Hematopoietic multipotent progenitor cell treated with erythropoietin and hydrocortisone succinate and interleukin-3 and kit ligand, for 6 days (in vitro differentiated cells): Measurements from ENCODE around the gene SGMS1.
"Not testable (repeated sequence)": the region's sequence is repeated elsewhere in the genome, so short reads cannot be mapped to it uniquely, and the experiment has no call there.

Source experiments
- DNase-seq: peaks from one replicate; pipeline ENCODE4 v3.0.0-alpha.2; 2015

SGMS1 gene

GRCh38 chr10:50388181-50388580 is 235.6 kb downstream of the SGMS1 start:
- no peak for DNase-seq

GRCh38 chr10:50387732-50388073 is 236.1 kb downstream of the SGMS1 start:
- no peak for DNase-seq

GRCh38 chr10:50387007-50387731 is 236.6 kb downstream of the SGMS1 start:
- DNase-seq: no peak

- no peak for DNase-seq
Measured at GRCh38 chr10:50385624-50386023, 238.1 kb downstream of the SGMS1 start.

GRCh38 chr10:50384898-50385297 is 238.9 kb downstream of the SGMS1 start:
- DNase-seq: peak; percentile 76

GRCh38 chr10:50384238-50384637 is 239.5 kb downstream of the SGMS1 start:
- no peak for DNase-seq

GRCh38 chr10:50382576-50383023 is 241.2 kb downstream of the SGMS1 start:
- no peak for DNase-seq

- DNase-seq: peak; percentile 39
Measured at GRCh38 chr10:50381642-50382041, 242.1 kb downstream of the SGMS1 start.

GRCh38 chr10:50379616-50380015 is 244.1 kb downstream of the SGMS1 start:
- peak; percentile 35 for DNase-seq

- DNase-seq: no peak
Measured at GRCh38 chr10:50375745-50376144, 248.0 kb downstream of the SGMS1 start.

- no peak for DNase-seq
Measured at GRCh38 chr10:50375051-50375452, 248.7 kb downstream of the SGMS1 start.

- no peak for DNase-seq
Measured at GRCh38 chr10:50373821-50374501, 249.8 kb downstream of the SGMS1 start.

GRCh38 chr10:50369931-50370330 is 253.8 kb downstream of the SGMS1 start:
- DNase-seq: no peak

GRCh38 chr10:50367732-50368131 is 256.0 kb downstream of the SGMS1 start:
- DNase-seq: peak; percentile 81

GRCh38 chr10:50366421-50366820 is 257.3 kb downstream of the SGMS1 start:
- DNase-seq: not testable (repeated sequence)

GRCh38 chr10:50364730-50365129 is 259.0 kb downstream of the SGMS1 start:
- DNase-seq: not testable (repeated sequence)

GRCh38 chr10:50362547-50363125 is 261.1 kb downstream of the SGMS1 start:
- DNase-seq: peak; percentile 44

GRCh38 chr10:50361946-50362345 is 261.8 kb downstream of the SGMS1 start:
- DNase-seq: no peak

GRCh38 chr10:50360077-50360850 is 263.5 kb downstream of the SGMS1 start:
- DNase-seq: no peak

GRCh38 chr10:50358925-50359687 is 264.6 kb downstream of the SGMS1 start:
- no peak for DNase-seq

- no peak for DNase-seq
Measured at GRCh38 chr10:50358411-50358810, 265.3 kb downstream of the SGMS1 start.

- DNase-seq: not testable (repeated sequence)
Measured at GRCh38 chr10:50356481-50356832, 267.3 kb downstream of the SGMS1 start.
